Nucleus accumbens (tissue), 56 donors: ENCODE measurements around the gene PEX3.
"Not testable (repeated sequence)": the region's sequence is repeated elsewhere in the genome, so short reads cannot be mapped to it uniquely, and the experiment has no call there.

Source experiments
- DNase-seq, 56 donors: peaks; one replicate each; lab custom pipeline; 2025; lab: John Stamatoyannopoulos, UW

Gene PEX3

DNA sequence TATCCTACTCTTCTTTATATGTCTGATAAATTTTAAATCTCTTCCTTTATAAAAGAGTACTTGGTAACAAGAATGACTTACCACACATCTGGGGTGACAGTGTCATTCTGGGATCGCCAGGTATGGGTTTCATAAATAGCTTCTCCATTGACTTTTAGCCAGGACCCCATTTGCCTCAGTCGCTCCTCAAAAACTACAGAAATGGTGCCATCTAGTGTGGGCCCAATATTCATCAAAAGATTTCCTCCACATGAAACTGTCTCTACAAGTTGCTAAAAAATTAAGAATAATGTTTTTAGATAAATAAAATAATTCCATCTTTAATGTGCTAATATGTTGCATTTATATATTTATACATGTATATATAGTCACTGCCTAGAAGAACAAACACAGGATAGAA is 51.2 kb downstream of the PEX3 start:
- peak in 1 of 56 donors; percentile 0 for DNase-seq

DNA sequence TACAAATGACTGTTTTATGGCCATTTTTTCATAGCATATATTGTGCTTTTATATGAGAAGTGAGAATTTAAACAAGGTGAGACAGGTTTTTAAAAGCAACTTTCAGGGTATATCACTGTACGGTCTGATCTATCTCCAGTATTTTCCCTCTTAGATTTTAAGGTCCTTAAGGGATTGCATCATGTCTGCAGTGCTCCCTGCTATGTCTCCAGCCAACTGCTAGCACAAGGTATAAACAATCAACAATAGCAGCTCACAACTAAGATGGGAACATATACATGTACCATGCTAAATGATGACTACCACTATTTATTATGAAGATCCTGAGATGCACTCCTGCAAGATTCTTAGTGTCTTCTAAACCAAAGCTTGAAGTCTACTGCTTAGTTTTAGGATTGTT is 53.8 kb downstream of the PEX3 start:
- DNase-seq: no peak

DNA sequence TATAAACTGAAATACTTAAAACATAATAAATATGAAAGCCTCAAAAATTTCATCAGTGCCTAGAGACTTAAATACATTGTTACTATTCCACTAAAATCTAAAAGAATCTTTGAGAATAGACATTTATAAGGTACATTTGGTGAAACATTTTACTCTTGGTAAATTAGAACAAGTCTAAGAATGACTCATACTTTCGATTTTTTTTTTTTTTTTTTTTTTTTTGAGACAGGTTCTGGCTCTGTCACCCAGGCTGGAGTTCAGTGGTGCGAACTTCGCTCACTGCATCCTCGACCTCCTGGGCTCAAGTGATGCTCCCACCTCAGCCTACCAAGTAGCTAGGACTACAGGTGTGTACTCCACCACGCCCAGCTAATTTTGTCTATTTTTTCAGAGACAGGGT is 54.5 kb downstream of the PEX3 start:
- no peak for DNase-seq

DNA sequence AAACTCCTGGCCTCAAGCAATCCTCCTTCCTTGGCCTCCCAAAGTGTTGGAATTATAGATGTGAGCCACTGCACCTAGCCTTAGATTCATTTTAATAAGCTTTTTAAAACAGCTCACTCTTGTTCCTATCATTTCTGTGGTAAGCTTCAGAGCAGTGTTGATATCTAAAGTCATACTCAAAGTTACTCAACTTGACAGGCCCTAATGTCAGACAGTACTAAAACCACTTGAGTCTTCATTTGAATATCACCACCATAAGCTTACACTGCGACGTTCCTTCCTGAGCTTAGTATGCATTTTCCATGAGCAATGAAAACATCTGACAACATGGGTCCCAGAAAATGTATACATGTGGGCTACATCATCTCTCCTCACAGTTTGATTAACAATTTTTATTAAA is 54.9 kb downstream of the PEX3 start:
- DNase-seq: no peak

DNA sequence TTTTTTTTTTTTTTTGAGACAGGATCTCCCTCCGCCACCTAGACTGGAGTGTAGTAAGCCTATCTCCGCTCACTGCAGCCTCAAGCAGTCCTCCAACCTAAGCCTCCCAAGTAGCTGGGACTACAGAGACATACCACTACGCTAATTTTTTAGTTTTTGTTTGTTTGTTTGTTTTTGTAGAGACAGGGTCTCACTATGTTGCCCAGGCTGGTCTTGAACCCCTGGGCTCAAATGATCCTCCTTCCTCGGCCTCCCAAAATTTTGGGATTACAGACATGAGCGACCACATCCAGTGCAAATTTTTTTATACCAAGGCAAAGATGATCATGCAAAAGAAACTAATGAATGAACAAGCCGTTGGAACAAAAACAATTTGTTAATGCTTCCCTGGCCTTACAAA is 55.6 kb downstream of the PEX3 start:
- DNase-seq: no peak

DNA sequence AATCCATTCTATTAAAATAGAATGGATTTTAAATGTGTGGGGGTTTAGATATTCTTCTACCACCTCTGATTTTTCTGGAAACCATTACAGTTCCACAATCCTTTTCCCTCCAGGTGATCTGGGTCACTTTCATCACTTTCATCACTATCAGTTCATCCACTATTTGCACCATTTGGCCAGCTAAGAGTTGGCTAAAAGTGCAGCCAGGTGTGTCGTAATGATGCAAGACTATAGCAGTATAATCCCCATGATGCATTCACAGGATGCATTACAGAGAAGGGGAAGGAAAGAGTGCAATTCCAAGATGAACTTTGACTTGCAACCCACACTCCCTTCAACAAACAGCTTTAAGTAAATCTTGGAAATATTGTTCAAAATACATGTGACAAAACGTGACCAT is 56.0 kb downstream of the PEX3 start:
- DNase-seq: no peak

DNA sequence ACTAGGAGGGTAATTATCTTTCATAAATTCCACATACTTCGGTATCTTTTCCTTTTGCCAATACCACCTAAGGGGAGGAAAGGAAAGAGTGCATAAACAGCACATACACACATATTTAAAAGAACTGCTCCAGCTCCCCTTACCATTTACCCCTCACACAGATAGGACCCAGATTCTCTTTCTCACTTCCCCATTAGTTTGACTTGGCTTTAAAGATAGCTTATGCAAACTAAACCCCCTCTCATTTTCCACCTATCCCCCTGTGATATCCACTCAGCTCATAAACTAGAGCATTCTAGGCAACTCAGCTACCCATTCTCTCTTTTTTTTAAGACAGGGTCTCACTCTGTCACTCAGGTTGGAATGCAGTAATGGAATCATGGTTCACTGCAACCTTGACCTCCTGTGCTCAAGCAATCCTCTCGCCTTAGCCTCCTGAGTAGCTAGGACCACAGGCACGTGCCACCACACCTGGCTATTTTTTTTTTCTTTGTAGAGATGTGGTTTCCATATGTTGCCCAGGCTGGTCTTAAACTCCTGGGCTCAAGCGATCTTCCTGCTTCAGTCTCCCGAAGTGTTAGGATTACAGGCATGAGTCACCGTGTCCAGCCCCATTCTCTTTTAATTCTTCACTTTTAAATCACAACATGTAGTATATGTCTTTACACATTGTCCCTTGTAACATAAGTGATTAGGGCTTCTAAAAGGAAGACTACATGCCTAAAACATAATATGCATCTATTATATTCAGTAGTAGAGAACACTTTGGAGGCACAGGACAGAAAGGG is 56.9 kb downstream of the PEX3 start:
- no peak for DNase-seq

DNA sequence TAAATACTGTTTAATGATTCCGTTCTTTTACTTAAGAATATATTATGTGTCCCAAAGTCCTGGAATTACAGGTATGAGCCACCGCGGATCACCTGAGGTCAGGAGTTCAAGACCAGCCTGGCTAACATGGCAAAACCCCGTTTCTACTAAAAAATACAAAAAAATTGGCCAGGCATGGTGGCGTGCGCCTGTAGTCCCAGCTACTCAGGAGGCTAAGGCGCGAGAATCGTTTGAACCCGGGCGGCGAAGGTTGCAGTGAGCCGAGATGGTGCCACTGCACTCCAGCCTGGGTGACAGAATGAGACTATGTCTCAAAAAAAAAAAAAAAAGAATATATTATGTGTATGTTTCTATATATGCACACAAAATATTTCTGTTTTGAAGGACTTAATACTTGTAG is 59.7 kb downstream of the PEX3 start:
- not testable (repeated sequence) for DNase-seq

DNA sequence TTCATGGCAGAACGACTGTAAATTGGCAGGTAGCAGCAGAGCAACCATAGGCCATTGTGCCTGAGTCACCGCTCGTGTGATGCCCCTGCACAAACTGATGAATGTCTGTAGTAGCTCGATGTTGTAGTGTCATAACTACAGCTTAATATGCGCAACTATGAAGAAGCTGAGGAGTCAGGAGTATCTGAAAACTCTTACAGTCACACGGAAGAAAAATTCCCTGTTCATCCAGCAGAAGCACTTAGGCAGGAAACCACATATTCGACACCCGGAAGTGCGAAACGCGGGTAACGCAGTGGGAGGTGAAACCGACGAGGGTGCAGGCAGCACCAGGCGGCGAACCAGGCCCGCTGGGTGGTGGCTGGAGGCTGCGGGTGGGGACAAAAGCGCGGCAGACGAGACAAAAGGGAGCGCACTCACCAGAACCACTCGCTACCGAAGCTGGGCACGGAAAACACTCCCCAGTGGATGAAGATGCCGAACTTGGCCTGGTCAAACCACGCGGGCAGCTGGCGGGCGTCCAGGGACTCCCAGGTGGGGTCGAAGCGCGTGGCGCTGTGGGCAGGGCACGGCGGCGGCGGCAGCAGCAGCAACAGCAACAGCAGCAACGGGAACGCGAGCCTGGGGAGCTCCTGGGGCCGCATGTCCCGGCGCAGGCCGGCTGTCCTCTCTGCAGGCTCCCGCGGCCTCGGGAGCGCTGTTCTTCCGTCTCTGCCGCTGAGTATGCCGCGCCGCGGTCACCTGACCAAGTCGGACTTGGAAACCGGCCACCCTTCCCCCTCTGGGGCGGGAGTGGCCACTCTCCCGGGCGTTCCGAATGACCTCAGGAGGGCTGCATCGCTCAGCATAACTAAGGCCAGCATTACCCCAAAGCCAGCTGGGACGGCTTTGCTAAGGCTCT is 60.6 kb downstream of the PEX3 start, which contains the start of gene FUCA2:
FUCA2 (minus strand) TSS at position 730 of the 901 bp plus-strand sequence; CDS start at position 644, 86 bp downstream.
- DNase-seq: peak; percentile 32 to 93 (median 78)

DNA sequence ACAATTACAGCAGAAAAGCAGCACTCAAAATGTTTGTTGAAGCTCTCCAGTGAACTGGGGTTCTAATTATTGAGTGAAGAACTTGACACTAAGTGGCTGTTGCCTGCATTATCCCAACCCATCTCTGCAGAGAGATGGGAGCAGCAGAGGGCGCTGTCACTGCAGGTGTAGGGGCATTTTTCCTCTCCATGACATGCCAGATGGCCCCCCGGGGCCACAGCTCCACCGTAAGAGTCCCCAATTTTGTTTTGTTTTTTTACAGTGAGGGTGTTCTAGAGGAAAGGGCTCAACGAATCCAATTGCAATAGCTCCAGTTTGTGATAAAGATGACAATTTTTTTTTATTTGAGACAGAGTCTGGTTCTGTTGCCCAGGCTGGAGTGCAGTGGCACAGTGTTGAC is 62.8 kb downstream of the PEX3 start:
- DNase-seq: peak in 2 of 56 donors; percentile 13 to 40

DNA sequence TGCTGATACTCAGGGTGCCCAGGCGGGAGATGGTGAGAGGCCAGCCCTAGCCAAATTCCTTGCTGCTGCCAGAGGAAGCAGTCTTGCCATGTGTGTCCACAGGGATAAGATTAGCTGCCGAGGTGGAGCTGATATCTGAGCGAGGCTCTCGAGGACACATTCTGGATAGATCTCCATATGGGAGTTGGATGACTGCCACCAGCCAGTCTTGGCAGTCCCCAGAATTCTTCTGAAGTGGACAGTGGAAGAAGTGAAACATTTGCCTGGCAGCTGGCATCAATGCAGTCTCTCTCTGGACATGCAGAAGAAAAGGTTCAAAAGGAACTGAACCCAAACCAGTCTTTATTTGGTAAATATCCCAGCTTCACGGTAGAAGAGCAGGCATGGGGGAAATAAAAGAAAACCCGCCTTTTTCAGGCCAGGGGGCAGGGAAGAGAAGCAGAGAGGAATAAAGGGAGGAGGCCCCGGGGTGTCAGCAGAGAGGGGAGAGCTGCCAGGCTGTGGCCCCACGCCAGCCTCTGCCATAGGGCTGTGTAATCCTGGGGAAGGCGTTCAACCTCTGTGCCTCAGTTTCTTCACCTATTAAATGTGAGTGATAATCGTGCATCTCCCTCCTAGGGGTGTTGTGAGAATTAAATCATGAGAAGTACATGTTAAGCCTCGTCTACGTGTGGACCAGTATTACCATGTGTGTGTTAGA is 64.6 kb downstream of the PEX3 start:
- DNase-seq: peak in 15 of 56 donors; percentile 4 to 54 (median 21)

DNA sequence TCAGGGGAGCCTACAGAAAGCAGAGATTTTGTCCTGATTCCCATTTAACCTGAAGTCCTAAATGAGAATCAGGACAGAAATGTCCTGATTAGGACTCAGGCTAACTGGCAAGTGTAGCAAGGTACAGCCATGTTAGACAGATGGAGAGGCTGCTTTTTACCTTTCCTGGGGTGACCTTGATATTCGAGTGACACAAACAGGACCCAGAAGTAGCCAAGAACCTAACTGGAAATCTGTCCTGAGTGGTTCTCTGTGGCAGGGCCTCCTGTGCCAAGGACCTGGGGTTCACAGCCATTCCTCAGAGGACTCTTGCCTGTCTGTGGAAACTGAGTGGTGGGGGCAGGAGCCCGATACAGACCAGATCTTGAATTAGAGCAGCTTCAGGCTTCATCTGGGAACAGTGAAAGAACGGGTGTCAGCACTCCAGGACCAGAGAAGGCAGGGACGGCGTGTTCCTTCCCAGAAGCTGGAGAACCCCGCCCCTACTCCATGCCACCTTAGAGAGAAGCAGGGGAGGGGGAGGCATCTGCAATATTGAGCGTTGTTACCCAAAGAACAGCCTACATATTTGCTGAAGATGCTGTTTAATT is 65.3 kb downstream of the PEX3 start:
- DNase-seq: no peak

DNA sequence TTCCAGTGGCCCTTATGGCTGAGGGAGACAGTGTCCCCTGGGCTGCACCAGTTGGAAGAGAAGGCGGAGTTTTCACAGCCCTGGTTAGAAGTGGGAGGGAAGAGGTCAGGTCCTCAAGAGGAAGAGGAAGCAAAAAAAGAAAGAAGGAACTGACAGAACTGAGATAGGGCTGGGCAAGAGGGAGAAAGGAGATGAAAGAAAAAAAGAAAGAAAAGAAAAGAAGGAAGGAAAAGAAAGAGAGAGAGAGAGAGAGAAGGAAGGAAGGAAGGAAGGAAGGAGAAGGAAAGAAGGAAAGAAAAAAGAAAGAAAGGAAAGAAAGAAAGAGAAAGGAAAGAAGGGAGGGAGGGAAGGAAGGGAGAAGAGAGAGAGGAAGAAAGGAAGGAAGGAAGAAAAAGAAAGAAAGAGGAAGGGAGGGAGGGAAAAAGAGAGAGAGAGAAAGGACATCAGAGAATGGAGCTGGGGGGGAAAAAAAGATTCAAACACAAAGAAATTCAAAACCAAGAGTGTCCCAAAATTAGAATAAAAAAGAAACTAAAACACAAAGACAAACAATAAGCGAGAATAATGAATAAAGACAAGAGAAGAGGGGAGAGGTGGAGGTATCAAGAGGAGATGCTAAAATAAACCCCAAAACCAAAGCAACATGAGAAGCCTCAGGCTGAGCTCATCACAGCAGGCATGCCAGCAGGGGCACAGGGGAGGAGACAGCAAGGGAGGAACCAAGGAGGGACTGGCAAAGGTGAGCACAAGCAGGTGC is 66.3 kb downstream of the PEX3 start:
- no peak for DNase-seq

DNA sequence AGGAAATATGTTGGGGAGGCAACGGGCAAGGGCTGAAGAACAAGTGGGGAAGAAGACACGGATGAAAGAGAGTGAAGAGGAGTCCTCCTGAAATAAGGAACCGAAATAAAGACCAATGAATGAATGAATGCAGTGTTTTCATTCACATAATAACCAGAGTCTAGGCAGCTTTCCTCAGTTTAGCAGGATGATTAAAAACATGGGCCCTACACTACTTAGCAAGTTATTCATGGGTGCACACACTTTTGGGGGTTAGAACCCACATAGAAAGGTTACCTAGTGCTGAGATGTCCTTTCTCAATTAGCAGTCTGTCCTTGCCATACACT is 66.8 kb downstream of the PEX3 start:
- no peak for DNase-seq

DNA sequence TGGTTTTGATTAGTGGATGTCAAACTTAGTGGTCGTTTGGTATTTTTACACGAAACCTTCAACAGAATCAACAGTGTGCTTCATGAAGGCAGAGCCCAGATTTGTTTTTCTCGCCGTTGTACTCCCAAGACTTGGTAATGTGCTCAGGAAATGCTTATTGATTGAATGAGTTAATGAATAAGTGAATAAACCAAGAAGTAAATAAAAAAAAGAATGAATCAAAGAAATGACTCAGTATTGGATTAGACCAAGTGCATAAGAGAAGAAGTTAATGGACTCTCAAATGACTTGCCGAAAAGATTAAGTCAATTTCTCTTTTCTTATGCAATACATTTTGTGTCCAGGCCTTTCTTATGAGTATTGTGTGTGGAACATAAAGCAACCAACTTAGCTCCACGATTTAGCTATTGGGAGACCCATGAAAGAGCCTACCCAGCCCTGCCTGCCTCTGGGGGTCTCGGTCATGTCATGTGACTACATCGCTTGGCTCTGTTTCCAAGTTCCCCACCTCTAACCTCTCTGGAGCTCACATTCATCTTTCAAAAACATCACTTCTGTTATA is 71.5 kb downstream of the PEX3 start:
- no peak for DNase-seq

DNA sequence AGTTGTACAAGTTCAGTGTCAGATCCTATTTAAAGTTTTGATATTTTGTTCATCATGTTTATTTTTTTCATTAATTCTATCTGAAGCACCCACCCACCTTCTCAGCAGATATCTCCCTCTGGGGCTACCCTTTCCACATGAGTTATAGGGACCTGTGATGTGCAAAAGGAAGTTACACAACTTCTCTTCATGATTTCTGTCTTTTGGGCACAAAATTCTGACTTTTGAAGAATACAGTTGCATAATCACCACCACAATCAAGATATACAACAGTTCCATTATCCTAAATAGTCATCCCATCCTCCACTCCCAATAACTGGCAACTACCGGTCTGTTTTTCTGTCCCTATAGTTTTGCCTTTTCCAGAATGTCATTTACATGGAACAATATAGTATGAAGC is 74.8 kb downstream of the PEX3 start:
- no peak for DNase-seq

DNA sequence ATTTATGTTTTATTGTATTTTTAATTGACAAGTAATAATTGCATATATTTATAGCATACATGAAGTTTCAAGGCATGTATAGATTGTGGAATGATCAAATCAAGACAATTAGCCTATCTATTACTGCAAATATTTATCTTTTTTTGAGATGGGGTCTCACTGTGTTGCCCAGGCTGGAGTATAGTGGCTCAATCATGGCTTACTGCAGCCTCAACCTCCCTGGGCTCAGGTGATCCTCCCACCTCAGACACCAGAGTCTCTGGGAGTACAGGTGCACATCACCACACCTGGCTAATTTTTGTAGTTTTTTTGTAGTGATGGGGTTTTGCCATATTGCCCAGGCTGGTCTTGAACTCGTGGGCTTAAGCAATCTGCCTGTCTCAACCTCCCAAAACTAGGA is 77.1 kb downstream of the PEX3 start:
- DNase-seq: no peak

DNA sequence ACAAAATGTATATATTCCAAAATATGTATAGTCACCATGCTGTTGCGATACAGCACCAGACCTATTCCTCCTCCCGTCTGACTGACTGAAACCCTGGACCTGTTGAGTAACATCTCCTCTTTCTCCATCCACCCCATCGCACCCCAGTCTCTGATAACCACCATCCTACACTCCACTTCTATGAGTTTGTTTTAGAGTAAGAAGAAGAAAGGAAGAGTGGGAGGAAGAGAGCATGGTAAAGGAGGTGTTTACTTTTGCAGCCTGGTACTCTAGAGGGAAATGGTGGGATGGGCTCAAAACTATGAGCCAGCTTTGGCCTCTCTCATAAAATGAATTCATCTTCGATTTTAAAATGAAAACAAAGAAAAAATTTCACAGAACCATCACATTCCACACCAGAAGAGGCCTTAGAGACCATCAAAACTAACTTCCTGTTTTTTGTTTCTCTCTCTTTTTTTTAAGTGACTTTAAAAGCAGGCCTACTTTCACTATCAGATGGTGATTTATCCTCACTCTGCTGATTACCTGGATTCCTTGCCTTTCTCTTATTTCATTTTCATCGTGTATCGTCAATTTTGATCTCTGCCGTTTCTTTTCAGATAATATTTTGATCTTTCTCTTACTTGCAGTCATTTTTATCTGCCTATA is 77.7 kb downstream of the PEX3 start:
- no peak for DNase-seq

DNA sequence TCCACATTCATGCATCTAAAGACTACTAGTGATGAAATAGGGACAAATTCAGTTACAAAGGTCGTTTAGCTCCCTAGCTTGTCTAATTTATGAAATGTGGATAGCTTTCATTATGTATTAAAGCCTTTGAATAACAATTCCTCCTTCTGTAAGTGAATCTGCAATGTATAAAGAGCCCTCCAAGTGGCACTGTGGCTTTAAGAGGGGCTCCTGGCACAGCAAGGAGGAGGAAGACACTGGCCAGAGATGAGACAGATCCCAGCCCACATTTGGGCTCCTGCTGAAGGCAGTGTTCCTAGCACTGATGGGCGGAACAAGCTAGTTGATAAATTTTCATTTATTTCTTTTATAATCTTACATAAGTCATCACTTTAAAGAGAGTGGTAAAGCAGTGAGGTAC is 78.5 kb downstream of the PEX3 start:
- DNase-seq: no peak
